Measurements from ENCODE around the gene TSPAN33.

DNA sequence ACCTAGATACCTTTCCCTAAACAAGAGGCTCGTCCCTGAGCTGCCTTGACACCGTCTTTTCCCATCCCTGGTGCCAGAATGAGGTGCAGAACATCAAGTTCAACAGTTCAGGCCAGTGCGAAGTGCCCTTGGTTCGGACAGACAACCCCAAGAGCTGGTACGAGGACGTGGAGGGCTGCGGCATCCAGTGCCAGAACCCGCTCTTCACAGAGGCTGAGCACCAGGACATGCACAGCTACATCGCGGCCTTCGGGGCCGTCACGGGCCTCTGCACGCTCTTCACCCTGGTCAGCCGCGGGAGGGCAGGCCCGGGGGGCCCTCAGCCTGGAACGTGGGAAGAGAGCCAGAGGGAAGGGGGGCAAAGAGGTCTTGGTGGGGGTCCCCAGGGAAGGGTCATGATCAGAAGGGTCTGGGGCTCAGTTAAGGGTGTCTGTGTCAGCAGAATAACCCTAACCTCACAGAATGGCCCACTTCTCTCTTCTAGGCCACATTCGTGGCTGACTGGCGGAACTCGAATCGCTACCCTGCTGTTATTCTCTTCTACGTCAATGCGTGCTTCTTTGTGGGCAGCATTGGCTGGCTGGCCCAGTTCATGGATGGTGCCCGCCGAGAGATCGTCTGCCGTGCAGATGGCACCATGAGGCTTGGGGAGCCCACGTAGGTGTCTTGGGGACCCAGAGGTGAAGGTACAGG lies 60.8 kb downstream of the TSPAN33 start:
- TF ChIP-seq, protein P1, sequence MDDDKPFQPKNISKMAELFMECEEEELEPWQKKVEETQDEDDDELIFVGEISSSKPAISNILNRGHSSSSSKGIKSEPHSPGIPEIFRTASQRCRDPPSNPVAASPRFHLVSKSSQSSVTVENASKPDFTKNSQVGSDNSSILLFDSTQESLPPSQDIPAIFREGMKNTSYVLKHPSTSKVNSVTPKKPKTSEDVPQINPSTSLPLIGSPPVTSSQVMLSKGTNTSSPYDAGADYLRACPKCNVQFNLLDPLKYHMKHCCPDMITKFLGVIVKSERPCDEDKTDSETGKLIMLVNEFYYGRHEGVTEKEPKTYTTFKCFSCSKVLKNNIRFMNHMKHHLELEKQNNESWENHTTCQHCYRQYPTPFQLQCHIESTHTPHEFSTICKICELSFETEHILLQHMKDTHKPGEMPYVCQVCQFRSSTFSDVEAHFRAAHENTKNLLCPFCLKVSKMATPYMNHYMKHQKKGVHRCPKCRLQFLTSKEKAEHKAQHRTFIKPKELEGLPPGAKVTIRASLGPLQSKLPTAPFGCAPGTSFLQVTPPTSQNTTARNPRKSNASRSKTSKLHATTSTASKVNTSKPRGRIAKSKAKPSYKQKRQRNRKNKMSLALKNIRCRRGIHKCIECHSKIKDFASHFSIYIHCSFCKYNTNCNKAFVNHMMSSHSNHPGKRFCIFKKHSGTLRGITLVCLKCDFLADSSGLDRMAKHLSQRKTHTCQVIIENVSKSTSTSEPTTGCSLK (tag by site-specific recombination; IDR thresholded peaks at IDR 0.05), result no peak
- TF ChIP-seq, protein P2, sequence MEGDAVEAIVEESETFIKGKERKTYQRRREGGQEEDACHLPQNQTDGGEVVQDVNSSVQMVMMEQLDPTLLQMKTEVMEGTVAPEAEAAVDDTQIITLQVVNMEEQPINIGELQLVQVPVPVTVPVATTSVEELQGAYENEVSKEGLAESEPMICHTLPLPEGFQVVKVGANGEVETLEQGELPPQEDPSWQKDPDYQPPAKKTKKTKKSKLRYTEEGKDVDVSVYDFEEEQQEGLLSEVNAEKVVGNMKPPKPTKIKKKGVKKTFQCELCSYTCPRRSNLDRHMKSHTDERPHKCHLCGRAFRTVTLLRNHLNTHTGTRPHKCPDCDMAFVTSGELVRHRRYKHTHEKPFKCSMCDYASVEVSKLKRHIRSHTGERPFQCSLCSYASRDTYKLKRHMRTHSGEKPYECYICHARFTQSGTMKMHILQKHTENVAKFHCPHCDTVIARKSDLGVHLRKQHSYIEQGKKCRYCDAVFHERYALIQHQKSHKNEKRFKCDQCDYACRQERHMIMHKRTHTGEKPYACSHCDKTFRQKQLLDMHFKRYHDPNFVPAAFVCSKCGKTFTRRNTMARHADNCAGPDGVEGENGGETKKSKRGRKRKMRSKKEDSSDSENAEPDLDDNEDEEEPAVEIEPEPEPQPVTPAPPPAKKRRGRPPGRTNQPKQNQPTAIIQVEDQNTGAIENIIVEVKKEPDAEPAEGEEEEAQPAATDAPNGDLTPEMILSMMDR (tag by site-specific recombination; IDR thresholded peaks at IDR 0.05), result no peak
- no peak for TF ChIP-seq ZFP69B (tag by site-specific recombination; IDR thresholded peaks at IDR 0.05)
- no peak for TF ChIP-seq ZNF670 (tag by site-specific recombination; IDR thresholded peaks at IDR 0.05; ENCODE audit: low read depth)
- no peak for TF ChIP-seq PRDM1 (tag by site-specific recombination; IDR thresholded peaks at IDR 0.05)

Measured in HEK293 (cell line).